Islet of Langerhans (tissue), 1 donor: ENCODE measurements around the gene VEGFB.

Experiments used
- FAIRE-seq: peaks from one replicate; lab custom pipeline; 2011; peaks lifted over from hg19 to GRCh38; lab: Jason Lieb, UNC

VEGFB gene

DNA sequence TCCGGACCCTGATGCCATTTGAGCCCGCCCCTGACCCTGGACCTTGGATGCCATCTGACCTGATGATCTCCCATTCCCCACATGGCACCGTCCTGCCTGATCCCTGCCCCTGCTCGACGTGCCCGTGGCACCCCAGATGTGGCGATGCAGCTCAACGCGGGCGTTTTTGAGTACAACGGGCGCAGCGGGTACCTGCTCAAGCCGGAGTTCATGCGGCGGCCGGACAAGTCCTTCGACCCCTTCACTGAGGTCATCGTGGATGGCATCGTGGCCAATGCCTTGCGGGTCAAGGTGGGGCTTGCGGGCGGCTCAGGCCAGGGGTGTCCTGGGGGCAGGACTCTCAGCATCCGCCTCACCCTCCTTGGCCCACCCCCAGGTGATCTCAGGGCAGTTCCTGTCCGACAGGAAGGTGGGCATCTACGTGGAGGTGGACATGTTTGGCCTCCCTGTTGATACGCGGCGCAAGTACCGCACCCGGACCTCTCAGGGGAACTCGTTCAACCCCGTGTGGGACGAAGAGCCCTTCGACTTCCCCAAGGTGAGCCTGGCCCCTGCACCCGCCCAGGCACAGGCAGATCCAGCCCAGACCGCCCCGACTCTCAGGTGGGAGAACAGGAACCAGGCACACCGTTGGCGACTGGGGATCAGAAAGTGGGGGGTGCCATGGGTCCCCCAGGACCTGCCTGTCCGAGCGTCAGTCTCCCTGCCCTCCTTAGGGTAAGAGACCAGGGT, 28.1 kb downstream of the VEGFB start:
- no peak for FAIRE-seq

DNA sequence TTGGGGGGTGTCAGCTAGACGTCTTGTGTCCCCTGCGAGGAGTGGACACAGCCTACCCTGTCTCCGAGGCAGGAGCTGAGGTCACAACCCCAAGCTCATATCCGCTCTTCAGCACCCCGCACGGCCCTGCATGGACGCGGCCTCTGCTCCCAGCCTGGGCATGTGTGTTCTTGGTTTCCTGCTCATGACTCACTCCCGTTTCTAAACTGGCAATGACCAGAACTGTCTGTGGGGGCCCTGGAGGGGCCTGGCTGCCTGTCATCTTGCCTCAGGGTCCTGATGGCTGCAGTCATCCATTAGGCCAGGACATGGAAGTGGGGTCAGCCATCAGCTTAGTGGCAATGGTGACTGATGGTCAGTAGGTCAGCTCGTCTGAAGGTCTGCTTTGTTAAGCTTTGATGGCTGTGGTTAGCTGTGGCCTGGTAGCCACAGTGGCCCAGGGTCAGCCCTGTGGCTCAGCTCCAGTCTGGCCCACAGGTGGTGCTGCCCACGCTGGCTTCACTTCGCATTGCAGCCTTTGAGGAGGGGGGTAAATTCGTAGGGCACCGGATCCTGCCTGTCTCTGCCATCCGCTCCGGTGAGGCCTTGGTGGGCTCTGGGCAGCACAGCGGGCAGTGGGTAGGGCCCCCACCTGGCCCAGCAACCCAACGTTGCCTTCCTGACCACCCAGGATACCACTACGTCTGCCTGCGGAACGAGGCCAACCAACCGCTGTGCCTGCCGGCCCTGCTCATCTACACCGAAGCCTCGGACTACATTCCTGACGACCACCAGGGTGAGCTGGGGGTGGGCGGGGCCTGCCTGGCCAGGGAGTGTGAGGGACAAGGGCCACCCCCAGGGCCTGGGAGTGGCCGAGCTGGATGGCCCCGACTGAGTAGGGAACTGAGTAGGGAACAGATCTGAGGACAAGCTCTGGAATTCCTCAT, 28.9 kb downstream of the VEGFB start:
- FAIRE-seq, result no peak

- no peak for FAIRE-seq
These were observed 29.5 kb downstream of the VEGFB start for GRCh38 chr11:64263947-64264317.

DNA sequence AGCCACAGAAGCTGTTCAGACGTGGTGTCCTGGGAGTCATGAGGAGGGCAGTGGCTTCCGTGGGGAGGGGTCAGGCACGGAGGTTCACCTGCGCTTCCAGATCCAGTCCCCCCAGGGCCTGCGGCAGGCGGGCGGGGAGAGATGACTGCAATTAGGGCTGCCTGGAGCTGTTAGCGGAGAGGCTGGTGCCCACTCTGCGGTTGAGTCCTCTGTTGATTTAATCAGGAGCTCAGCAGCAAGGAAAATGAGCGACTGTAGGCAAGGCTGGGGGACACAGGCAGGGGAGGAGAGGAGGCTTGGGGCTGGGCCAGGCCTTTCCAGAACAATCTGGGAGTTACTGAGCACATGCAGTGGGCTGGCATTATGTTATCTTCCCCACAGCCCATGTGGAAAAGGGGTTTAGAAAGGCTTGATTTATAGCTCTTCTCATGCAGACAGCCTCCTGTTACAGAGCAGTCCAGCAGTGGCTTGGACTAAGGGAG, 30.0 kb downstream of the VEGFB start:
- FAIRE-seq, result no peak

DNA sequence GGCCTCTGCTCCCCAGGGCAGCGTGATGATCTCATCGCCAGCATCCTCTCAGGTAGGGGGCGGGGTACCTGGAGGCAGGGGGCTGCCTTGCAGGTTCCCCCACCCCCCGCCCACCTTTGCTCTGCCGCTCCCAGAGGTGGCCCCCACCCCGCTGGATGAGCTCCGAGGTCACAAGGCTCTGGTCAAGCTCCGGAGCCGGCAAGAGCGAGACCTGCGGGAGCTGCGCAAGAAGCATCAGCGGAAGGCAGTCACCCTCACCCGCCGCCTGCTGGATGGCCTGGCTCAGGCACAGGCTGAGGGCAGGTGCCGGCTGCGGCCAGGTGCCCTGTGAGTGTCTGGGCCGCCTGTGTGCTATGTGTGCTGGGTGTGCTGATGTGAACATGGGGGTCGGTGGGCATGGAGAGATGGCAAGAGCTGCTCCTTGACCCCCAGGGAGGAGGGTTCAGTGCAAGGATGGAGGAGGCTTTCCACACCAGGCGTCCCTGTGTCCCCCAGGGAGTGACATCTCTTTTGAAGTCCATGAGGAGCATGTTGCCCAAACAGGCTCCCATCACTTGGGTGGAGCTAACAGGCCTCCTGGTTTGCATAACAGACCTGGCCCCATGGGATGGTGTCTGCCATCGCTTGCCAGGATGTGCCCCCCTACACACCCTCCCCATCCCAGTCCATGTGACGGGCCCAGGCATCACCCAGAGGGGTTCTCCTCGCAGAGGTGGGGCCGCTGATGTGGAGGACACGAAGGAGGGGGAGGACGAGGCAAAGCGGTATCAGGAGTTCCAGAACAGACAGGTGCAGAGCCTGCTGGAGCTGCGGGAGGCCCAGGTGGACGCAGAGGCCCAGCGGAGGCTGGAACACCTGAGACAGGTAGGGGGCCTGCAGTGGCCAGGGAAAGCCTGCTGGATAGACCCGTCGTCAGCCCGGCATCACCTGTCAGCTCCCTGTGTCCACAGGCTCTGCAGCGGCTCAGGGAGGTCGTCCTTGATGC, 31.1 kb downstream of the VEGFB start:
- FAIRE-seq, result no peak

DNA sequence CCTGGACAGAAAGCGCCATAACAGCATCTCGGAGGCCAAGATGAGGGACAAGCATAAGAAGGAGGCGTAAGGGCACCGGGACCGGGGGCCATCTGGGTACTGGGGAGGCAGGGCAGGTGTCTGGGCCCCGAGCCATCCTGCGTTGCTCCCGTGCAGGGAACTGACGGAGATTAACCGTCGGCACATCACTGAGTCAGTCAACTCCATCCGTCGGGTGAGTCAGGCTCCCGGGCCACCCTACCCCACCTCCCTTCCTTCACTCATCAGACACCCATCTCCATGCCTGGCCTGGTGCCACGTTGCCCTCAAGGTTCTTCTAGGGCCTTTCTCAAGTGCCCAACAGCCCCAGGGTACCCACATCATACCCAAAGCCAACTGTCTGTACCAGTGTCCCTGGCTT, 32.0 kb downstream of the VEGFB start:
- FAIRE-seq, result no peak

DNA sequence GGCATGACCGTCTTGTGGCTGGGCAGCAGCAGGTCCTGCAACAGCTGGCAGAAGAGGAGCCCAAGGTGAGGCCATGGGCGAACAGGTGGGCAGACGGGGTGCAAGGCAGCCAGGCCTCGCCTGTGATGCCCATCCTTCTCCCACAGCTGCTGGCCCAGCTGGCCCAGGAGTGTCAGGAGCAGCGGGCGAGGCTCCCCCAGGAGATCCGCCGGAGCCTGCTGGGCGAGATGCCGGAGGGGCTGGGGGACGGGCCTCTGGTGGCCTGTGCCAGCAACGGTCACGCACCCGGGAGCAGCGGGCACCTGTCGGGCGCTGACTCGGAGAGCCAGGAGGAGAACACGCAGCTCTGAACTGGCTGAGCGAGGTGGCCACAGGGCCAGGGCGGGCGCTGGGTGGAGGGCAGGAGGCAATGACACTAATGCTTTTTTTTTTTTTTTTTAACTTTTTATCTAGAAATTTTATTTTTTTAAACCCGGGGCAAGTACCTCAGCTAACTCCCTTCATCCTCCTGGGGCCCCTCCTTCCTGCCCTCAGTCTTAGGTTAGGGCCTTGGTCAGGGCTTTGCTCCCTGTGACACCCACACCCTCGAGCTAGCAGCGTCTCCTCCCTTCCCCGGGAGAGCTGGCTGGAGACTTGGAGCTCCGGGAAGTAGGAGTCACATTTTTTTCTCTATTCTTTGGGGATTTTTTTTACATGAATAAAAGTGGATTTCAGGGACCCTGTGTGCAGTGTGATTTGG, 33.0 kb downstream of the VEGFB start:
- no peak for FAIRE-seq

- no peak for FAIRE-seq
These were observed 33.9 kb downstream of the VEGFB start for GRCh38 chr11:64268025-64268892.

DNA sequence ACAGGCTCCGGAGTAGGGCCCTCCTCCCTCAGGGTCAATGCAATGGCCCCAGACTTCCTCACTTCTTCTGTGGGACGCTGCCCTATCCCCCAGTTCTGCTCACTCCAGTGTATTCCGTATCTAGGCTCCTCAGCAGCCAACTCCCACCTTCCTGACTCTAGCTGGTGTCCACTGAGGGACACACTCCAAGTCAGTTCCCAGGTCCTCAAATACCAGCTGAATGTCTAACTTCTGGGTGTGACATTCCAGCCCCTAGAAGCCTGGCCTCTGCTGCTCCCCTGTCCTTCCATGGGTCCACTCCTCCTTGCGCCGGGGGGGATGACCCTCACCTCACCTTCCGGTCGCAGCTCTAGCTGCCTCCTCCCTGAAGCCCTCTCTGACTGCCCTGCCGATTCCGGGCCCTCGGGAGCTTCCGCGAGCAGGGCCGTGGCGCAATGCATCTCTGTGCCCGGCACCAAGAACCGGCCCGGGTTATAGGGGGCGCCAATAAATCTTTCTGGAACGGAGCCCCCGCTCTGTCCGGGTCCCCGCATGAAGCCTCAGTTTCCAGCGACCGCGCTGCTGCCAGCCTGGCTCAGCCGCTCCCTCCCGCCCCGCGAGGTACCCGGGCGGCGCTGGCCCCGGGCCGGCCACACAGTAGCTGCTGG, 34.6 kb downstream of the VEGFB start:
- no peak for FAIRE-seq

DNA sequence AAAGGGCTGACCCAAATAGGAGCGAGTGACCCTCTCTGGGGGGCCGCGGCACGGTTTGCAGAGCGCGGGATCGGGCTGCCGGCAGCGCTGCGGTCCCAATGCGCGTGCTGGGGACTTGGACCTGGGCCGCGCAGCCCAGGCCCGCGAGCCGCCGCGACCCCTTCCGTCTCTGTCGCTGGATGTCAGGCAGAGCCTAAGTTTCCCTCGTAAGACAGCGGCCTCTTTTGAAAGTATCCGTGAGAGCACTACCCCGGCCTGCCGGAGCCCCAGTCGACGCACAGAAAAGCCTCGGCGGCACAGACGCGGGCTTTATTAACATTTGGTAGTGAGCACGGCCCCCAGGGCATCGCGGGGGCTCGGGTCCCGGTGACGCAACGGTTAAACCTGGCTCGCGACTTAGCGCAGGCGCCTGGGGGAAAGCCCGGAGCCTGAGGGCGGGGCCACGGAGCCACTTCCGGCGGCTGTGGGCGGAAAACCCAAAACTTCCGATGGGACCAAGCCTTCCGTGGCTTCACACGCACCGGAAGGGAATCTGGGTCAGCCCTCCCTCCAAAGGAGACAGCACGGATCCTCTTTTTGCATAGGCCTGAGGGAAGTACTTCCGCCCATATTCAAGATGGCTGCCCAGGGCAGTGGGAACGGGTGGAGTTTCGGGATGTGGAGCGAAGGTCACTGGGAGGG, 35.3 kb downstream of the VEGFB start:
- FAIRE-seq, result no peak

GRCh38 chr11:64275031-64275800, 40.8 kb downstream of the VEGFB start:
- no peak for FAIRE-seq

DNA sequence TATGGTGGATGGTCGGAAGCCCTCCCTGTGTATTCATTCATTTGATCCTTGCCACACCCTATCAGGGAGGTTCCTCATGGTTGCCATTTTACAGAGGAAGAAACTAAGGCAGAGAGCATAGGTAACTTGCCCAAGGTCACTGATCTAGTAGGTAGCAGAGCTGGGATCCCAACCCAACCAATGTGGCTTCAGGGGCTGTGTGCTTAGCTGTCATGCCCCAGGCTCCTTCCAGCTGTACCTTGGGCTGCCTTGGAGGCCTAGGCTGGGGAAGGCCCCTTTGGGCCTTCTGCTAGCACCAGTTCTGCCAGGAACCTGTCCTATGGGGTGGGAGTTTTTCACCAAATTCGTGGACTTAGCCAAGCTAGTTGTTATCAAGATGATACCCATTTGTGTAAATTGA, 41.5 kb downstream of the VEGFB start:
- FAIRE-seq, result no peak

- no peak for FAIRE-seq
These were observed 42.5 kb downstream of the VEGFB start for GRCh38 chr11:64276653-64277431.

GRCh38 chr11:64278576-64279190, 44.3 kb downstream of the VEGFB start:
- FAIRE-seq, result no peak

- FAIRE-seq, result no peak
These were observed 47.8 kb downstream of the VEGFB start for GRCh38 chr11:64281957-64282770.

- no peak for FAIRE-seq
These were observed 48.7 kb downstream of the VEGFB start for GRCh38 chr11:64283092-64283491.
